ENCODE data around the gene SLC49A4. TPM values are rescaled to one million over a fixed set of nuclear protein-coding genes. Genes with fewer than 3 reads are reported as not detected.

The SLC49A4 gene
- polyA plus RNA-seq, 1 of the 3 experiments (the other 2 are of a cell fraction) = 6.4 TPM

- no peak for DNase-seq
- no peak overlapping the region for H2AFZ ChIP-seq (ENCODE audit: low read depth)
- ChIA-PET POLR2A (no interaction called here), CTCF (no interaction called here)
- no peaks in the 10 kb centered on the region for H3K4me1 ChIP-seq (ENCODE audit: control insufficient read depth in 1 of 2, insufficient read depth in 2 of 2, low read depth in 1 of 2, low read length in 1 of 2)
- H3K4me3 ChIP-seq (ENCODE audit: low read depth in 2 of 2, low read length in 1 of 2) = no peak overlapping the region
- H3F3A ChIP-seq (replicated peaks; ENCODE audit: insufficient read depth) = no peaks in the 10 kb centered on the region
- no peaks in the 10 kb centered on the region for H3K9me2 ChIP-seq
- H3K9ac ChIP-seq = no peak overlapping the region
- H4K20me1 ChIP-seq (ENCODE audit: insufficient read depth) = no peaks in the 10 kb centered on the region
- no peak overlapping the region for H3K27ac ChIP-seq (ENCODE audit: low read depth in 2 of 2, low read length in 1 of 2)
- TF ChIP-seq RXRA (IDR thresholded peaks at IDR 0.05; ENCODE audit: borderline replicate concordance, low read depth) (no peak), ELF1 (IDR thresholded peaks at IDR 0.05) (no peak), TAF1 (IDR thresholded peaks at IDR 0.05; ENCODE audit: borderline replicate concordance, low read depth, low read length) (no peak), MEF2A (IDR thresholded peaks at IDR 0.05; ENCODE audit: borderline replicate concordance, low read depth) (no peak), USF1 (IDR thresholded peaks at IDR 0.05; ENCODE audit: borderline replicate concordance, low read depth) (no peak), MAX (IDR thresholded peaks at IDR 0.05; ENCODE audit: low read depth) (no peak), TCF12 (IDR thresholded peaks at IDR 0.05) (no peak), PBX3 (IDR thresholded peaks at IDR 0.05) (no peak), ZBTB33 (IDR thresholded peaks at IDR 0.05; ENCODE audit: borderline replicate concordance, low read depth) (no peak), FOSL2 (IDR thresholded peaks at IDR 0.05; ENCODE audit: borderline replicate concordance, low read depth) (no peak), RAD21 (IDR thresholded peaks at IDR 0.05; ENCODE audit: low read length) (no peak), CTCF (IDR thresholded peaks at IDR 0.05) (no peak), TEAD4 (IDR thresholded peaks at IDR 0.05; ENCODE audit: borderline replicate concordance, insufficient read depth) (no peak), YY1 (IDR thresholded peaks at IDR 0.05; ENCODE audit: low read depth) (no peak), RCOR1 (IDR thresholded peaks at IDR 0.05; ENCODE audit: low read length) (no peak), FOXM1 (IDR thresholded peaks at IDR 0.05; ENCODE audit: low read depth) (no peak), FOXJ3 (CRISPR knock-in tag; IDR thresholded peaks at IDR 0.05) (no peak), JUND (IDR thresholded peaks at IDR 0.05) (no peak), SIN3A (IDR thresholded peaks at IDR 0.05; ENCODE audit: borderline replicate concordance, low read depth, low read length) (no peak), NFIC (IDR thresholded peaks at IDR 0.05; ENCODE audit: borderline replicate concordance) (no peak)
- peaks cover 18 to 20% of the 10 kb centered on the region in 2 experiments for H3K36me3 ChIP-seq (replicated peaks in 1 of 2; ENCODE audit: control insufficient read depth in 1 of 2, insufficient read depth in 2 of 2, low read length in 1 of 2)
- H3K79me2 ChIP-seq (ENCODE audit: insufficient read depth) = no peaks in the 10 kb centered on the region
- H3K4me2 ChIP-seq = no peak overlapping the region
- no peaks in the 10 kb centered on the region for H3K9me3 ChIP-seq
- H3K27me3 ChIP-seq (ENCODE audit: insufficient read depth) = no peaks in the 10 kb centered on the region
These were observed 67.5 kb downstream of the SLC49A4 start for GRCh38 chr3:122862381-122862780.

All from SK-N-SH (cell line).